Kidney epithelial cell (primary cell): Measurements from ENCODE around the gene ELOVL6. TPM values are rescaled to one million over a fixed set of nuclear protein-coding genes. Genes with fewer than 3 reads are reported as not detected.

Experiments
- DNase-seq: peaks from one replicate; pipeline ENCODE4 v3.0.0-alpha.2; 2010; ENCODE audit warnings: low read depth
- H3K27me3 ChIP-seq: 2 replicates; pipeline ENCODE4 v1.6.0; 2011; ENCODE audit warnings: low read length; ENCODE audit not compliant: control insufficient read depth, insufficient read depth
- H3K36me3 ChIP-seq: 2 replicates; pipeline ENCODE4 v1.5.1; 2011; ENCODE audit warnings: low read length; ENCODE audit not compliant: control insufficient read depth, insufficient read depth
- H3K4me3 ChIP-seq: 2 replicates; pipeline ENCODE4 v1.5.1; 2011; ENCODE audit warnings: low read depth, mild to moderate bottlenecking, control low read depth, low read length
- total RNA-seq: library from RNA; depleted of rRNA; stranded (reverse); fragments of >200 nt; gene quantifications from 2 replicates; pipeline ENCODE4 v1.2.3, GENCODE V29; 2015
- TF ChIP-seq, protein P1 (sequence below): IDR thresholded peaks from 2 replicates; pipeline ENCODE4 v1.5.1; 2011; ENCODE audit warnings: mild to moderate bottlenecking, moderate library complexity, low read length, control low read depth, inconsistent platforms; ENCODE audit not compliant: insufficient read depth, poor library complexity, severe bottlenecking

ELOVL6 gene
- total RNA-seq, 1 donor from 2014 or later = 21.6 TPM

DNA sequence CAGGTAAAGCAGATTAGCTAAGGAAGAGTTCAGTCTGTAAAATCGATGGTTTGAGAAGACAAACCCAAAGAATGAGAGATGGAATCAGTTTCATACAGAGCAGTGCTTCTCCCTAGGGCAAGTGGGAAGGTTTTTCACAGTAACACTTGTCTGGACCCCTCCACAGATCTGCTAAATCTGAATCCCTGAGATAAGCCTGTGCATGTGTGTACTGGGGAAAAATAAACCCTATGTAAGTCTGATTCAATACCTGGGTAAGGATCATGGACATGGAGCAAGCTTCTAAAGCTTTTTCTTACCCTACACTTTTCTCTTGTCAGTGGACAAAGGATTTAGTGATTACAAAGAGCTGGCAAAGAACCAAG, 13.6 kb downstream of the ELOVL6 start:
- Histone ChIP-seq H3K4me3 (no peak overlapping the region), H3K36me3 (no peaks in the 10 kb centered on the region), H3K27me3 (no peaks in the 10 kb centered on the region)
- TF ChIP-seq, protein P1, sequence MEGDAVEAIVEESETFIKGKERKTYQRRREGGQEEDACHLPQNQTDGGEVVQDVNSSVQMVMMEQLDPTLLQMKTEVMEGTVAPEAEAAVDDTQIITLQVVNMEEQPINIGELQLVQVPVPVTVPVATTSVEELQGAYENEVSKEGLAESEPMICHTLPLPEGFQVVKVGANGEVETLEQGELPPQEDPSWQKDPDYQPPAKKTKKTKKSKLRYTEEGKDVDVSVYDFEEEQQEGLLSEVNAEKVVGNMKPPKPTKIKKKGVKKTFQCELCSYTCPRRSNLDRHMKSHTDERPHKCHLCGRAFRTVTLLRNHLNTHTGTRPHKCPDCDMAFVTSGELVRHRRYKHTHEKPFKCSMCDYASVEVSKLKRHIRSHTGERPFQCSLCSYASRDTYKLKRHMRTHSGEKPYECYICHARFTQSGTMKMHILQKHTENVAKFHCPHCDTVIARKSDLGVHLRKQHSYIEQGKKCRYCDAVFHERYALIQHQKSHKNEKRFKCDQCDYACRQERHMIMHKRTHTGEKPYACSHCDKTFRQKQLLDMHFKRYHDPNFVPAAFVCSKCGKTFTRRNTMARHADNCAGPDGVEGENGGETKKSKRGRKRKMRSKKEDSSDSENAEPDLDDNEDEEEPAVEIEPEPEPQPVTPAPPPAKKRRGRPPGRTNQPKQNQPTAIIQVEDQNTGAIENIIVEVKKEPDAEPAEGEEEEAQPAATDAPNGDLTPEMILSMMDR = no peak
- DNase-seq = no peak

DNA sequence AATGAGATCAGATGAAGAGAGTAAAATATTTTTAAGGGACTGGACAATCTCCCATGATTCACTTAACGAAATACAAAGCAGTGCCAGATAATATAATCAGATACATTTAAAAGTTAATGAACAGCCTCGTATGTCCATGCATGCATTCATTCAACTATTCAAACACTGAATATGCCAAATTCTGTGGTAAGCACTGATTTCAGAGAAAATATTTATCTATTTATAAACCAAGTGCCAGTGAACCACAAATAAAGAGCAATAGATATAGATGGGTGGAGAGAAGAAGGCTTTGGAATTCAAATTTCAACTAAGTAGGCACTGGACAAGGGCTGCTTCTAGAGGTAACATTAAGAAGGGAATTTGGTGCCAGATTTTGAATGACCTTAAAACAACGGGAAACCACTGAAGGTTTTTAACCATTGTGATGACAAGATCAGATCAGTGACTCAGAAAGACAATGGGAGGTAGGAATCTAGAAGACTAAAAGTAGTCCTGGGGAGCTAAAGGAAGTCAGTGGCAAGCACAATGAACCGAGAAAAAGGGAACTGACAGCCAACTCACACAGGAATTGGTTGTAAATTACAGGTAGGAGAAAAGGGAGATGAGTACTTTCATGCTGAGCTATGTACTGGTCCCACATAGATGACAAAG, 14.2 kb downstream of the ELOVL6 start:
- Histone ChIP-seq H3K36me3 (no peaks in the 10 kb centered on the region), H3K4me3 (no peak overlapping the region), H3K27me3 (no peaks in the 10 kb centered on the region)
- TF ChIP-seq, protein P1 = no peak
- no peak for DNase-seq

DNA sequence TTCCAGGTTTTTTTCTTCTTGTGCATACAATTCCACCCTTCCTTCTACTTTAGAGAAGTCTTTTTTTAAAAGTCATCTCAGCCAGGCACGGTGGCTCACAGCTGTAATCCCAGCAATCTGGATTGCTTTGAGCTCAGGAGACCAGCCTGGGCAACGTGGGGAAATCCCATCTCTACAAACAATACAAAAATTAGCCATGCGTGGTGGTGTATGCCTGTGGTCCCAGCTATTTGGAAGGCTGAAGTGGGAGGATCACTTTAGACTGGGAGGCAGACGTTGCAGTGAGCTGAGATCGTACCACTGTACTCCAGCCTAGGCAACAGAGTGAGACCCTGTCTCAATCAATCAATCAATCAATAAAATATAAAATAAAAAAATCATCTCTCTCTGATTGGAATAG, 14.8 kb downstream of the ELOVL6 start:
- no peak overlapping the region for H3K4me3 ChIP-seq
- TF ChIP-seq, protein P1 = no peak
- no peaks in the 10 kb centered on the region for H3K36me3 ChIP-seq
- H3K27me3 ChIP-seq = no peaks in the 10 kb centered on the region
- peak; percentile 61 for DNase-seq

DNA sequence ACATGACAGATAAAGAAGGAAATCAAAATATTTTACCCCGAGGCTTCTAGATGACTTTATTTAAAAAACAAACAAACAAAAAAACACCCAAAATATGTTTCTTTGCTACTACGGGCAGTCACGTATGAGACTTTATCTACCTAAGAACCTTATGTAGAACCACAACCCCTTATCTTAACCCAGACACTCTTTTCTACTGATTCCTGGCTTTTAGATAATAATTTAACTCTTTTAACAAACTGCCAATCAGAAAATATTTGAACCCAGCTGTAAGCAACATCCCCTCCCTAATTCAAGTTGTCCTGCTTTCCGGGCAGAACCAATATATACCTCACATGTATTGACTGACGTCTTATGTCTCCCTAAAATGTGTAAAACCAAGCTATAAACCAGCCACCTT, 15.4 kb downstream of the ELOVL6 start:
- DNase-seq = no peak
- TF ChIP-seq, protein P1 = no peak
- Histone ChIP-seq H3K4me3 (no peak overlapping the region), H3K36me3 (no peaks in the 10 kb centered on the region), H3K27me3 (no peaks in the 10 kb centered on the region)

DNA sequence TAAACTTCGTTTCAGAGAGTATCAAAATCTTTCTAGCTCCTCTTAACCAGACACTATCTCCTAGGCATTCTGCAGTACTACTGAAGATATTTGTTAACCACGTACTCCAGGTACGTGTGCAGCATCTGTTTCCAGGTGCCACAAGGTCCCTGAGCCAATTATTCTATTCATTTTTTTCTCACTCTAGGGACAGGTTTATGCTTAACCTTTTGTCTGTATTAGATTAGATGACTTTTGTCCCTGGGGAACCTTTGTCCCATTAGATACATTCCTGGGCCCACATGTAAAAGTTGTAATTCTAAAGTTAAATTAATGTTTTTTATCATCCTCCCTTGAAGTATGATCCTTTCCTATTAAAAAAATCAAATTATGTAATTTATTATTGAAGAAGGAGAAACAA, 16.5 kb downstream of the ELOVL6 start:
- Histone ChIP-seq H3K4me3 (no peak overlapping the region), H3K27me3 (no peaks in the 10 kb centered on the region), H3K36me3 (no peaks in the 10 kb centered on the region)
- DNase-seq = no peak
- TF ChIP-seq, protein P1 = no peak

DNA sequence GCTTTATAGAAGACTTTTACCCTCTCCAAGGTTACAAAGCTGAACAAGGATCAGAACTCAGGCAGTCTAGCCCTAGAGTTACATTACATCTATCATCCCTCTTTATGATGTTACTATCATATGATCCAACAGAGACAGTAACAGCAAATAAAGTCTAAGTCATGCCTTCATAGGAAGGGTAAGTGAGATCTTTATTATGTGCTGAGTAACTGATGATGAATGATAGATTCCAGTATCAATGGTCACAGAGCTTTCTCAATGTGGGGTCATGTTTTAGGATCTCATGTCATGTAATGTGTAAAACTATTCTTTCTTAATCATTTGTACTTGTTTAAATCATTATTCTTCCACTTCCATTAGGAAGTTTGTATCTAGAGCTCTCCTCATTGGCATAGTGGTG, 22.8 kb downstream of the ELOVL6 start:
- H3K27me3 ChIP-seq = no peaks in the 10 kb centered on the region
- H3K4me3 ChIP-seq = no peak overlapping the region
- H3K36me3 ChIP-seq = no peaks in the 10 kb centered on the region
- DNase-seq = no peak
- TF ChIP-seq, protein P1 = no peak
